GM19372 (cell line): ENCODE measurements around the gene TMEM176A.
"Not testable (repeated sequence)": the region's sequence is repeated elsewhere in the genome, so short reads cannot be mapped to it uniquely, and the experiment has no call there.

ENCODE experiments used
- ATAC-seq: cut with Tn5 transposase; IDR thresholded peaks from one replicate; pipeline ENCODE4 v1.9.1; 2021; ENCODE audit warnings: mild to moderate bottlenecking, low read depth, moderate library complexity; ENCODE audit not compliant: unreplicated experiment

The TMEM176A gene, protein sequence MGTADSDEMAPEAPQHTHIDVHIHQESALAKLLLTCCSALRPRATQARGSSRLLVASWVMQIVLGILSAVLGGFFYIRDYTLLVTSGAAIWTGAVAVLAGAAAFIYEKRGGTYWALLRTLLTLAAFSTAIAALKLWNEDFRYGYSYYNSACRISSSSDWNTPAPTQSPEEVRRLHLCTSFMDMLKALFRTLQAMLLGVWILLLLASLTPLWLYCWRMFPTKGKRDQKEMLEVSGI

DNA sequence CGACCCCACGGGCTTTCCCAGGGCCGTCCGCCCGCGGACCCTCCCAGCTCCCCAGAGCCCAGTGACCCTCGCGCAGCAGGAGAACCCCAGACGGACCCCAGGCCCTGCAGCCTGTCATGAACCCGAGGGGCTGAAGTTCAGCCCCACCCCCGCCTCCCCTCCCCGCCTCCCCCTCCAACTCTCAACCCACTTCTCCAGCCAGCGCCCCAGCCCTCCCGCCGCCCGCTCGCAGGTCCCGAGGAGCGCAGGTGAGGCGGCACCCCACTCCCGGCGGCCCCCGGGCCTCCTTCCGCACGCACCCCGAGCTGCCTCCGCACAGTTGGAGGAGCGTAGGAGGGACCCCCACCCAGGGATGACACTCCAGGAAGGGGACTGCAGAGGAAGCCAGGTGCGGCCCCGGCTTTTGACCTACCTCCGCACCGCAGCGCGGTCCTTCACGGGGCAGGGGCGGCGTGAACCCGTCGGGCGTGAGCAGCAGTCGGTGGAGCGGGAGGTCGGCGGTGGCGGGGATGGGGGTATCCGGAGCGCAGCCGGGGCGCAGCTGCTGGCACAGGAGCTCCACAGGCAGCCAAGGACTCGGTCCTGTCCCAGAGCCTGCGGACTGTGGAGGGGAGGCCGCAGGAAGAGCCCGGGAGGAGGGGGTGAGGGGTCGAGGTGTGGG is at the start of gene TMEM176A:
Gene TMEM176A, plus strand, starts transcription at position 189 of the 661 bp plus-strand sequence. CDS start 782 bp downstream, outside the sequence.
- ATAC-seq, result no peak

DNA sequence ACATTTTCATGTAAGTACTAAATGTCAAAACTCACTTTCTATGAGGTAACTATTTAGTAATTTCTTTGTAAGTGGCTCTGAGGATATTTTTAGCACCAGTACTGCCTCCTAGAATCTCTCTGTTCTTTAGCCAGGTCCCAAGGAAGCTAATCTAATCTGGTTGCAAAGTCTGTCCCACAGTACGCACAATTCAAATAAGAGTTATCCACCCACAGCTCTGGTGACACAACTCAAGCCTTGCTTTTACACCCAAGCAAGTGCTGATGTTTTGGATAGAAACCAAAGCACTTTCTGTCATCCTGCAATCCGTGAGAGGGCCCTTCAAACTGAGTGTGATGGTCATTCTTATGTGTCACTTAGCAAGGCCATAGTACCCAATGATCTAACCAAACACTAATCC is 48.9 kb upstream of the TMEM176A start:
- no peak for ATAC-seq

DNA sequence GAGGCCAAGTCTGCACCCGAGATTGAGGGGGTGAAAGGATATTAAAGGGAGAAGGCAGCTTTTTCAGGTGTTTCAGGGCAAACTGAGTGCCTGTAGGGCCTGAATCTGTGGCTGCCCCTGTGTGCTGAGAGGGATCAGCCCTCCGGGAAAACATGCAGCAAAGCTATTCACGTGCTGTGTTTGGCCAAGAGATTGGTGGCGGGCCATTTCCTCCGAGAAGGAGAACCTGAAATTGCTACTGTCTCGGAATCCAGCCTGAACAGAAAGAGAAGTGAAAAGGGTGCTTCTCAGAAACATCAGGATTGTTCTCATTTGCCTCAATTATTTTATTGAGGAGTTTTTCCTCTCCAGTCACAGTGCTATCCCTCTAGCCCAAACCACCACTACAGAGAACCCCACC is 47.3 kb upstream of the TMEM176A start:
- no peak for ATAC-seq

DNA sequence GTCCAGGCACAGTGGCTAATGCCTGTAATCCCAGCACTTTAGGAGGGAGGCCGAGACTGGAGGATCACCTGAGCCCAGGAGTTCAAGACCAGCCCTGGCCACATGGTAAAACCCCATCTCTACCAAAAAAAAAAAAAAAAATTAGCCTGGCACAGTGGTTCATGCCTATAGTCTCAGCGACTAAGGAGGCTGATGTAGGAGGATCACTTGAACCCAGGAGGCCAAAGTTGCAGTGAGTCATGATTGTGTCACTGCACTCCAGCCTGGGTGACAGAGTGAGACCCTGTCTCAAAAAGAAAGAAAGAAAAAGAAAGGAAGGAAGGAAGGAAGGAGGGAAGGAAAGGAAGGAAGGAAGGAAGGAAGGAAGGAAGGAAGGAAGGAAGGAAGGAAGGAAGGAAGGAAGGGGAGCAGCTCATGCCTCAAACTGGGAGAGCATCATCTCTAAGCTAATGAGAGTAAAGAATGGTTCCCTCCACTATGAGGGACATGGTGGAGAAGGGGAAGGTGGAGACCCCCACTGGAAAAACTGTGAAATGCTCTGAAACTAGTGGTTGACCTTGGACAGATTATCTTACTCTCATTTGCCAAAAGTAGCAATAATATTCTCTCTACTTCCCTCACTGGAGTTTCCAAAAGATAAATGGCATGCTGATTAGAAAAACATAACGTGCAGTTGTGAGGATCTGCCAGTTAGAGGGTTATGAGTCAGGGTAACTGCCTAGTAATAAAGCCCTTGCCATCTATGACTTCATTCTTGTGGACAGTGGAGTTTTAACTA is 46.6 kb upstream of the TMEM176A start:
- no peak for ATAC-seq

DNA sequence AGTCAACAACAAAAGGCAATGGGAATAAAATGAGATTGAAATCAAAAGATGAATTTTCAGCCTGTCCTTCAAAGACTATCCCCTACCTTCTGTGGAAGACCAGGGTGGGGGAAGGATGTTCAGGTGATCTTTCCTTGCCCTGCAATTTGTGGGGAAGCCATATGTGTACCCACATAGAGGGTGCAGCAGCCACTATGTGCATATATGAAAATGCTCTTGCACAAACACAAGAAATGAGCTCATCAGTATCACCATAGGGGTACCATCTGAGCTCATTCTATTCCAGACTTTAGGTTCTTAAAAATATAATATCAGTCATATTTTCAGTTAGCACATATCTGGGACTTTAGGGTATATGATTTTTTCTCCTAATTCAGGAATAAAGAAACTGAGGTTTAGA is 45.6 kb upstream of the TMEM176A start:
- ATAC-seq, result no peak

DNA sequence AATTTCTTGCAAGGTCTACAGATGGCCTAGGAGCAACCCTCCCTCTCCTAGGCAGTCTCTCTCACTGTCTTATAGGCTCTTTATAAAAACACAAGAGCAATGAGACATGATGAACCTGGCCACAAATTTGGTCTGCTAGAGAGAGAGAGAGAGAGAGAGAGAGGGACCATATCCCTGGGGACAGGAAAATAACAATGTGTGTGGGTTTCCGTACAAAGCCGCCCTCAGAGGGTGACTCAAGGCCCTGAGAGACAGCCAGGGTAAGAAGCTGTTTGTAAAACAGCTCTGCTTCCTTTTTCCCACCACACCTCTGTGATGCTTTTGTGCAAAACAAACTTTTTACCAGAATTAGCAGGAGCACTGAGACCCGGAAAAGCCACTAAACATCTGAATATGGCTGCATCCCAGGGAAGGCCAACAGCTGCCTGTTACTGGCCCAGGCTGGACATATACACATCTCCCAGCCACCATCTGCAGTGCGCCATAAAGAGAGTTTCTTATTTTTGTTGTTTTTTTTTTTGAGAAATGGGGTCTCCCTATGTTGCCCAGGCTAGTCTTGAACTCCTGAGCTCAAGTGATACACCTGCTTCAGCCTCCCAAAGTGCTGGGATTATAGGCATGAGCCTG is 45.0 kb upstream of the TMEM176A start:
- peak; percentile 50 for ATAC-seq

DNA sequence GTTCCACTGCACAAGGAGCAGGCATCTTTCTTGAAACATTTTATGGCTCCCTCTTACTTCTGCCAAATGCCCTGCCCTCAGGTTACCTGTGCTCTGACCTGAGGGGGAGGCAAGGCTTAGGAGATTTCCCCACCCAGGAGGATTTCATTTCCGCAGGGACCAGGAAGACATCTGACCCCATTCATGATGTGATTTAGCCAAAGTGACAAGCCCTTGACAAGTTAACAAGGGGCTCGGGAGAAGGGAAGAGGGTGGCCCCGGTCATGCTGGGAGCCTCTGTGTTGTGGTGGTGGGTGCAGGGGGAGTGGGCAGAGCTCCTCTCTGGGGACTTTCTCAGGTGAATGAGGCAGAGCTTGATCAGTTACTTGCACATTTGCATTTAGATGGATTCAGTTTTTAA is 44.4 kb upstream of the TMEM176A start:
- no peak for ATAC-seq

DNA sequence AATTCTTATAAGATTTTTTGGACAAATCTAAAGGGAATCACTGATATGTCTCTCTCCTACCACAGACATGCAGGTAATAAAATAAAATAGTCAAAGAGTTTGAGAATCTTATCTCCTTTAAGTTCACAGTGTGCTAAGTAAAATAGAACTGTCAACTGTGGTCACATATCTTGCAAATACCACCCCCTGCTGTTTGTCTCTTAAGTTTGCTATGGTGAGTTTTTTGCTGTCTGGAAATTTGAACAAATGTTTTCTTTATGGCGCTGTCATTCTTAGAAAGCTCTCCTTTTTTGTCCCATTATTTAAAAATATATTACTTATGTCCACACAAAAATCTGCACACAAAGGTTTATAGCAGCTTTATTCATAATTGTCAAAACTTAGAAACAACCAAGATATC is 43.7 kb upstream of the TMEM176A start:
- no peak for ATAC-seq

DNA sequence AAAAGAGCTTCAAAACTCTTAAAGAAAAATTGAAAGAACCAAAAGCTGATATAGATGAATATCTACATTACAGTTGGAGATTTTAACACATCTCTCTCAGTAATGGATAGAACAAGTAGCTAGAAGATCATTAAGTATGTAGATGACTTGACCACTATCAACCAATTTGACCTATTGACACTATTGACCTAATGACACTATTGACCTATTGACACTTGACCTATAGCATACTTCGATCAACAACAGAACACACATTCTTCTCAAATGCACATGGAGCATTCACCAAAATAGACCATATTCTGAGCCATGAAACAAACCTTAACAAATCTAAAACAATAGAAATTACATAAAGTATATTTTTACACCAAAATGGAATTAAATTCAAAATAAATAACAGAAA is 41.1 kb upstream of the TMEM176A start:
- no peak for ATAC-seq

DNA sequence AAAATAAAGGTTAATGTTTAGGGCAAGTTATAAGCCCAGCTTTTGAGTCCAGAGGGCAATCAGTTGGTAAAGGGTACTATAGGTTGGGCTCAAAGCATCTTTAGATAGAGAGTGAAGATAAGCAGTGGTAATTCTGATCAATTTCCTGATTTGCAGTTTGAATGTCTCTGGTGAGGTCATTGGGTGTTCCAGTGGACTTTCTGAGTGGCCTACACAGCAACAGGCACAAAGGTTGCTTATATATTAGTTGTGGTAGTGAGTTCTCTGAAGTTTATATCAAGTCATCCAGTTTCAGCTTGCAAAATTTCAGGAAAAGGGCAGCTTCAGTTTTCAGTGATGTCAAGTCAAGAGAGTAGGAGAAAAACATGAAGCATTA is 34.2 kb upstream of the TMEM176A start:
- ATAC-seq, result no peak

DNA sequence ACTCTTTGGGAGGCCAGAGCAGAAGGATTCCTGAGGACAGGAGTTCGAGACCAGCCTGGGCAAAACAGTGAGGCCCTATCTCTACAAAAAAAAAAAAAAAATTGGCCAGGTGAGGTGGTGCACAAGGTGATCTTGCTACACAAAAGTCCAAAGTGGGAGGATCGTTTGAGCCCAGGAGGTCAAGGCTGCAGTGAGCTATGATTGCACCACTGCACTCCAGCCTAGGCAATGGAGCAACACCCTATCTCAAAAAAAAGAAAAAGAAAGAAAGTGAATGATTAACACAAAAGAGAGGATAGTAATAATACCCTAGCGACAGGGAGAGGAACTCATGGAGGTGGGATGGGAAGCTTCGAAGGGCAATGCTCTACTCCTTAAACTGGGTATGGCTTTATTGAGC is 30.8 kb upstream of the TMEM176A start:
- no peak for ATAC-seq

DNA sequence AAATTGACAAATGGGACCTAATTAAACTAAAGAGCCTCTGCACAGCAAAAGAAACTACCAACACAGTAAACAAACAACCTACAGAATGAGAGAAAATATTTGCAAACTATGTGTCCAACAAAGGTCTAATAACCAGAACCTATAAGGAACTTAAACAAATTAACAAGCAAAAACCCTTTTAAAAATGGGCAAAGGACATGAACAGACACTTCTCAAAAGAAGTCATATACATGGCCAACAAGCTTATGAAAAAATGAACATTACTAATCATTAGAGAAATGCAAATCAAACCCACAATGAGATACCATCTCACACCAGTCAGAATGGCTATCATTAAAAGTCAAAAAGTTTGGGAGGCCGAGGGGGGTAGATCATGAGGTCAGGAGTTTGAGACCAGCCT is 26.4 kb upstream of the TMEM176A start:
- not testable (repeated sequence) for ATAC-seq

DNA sequence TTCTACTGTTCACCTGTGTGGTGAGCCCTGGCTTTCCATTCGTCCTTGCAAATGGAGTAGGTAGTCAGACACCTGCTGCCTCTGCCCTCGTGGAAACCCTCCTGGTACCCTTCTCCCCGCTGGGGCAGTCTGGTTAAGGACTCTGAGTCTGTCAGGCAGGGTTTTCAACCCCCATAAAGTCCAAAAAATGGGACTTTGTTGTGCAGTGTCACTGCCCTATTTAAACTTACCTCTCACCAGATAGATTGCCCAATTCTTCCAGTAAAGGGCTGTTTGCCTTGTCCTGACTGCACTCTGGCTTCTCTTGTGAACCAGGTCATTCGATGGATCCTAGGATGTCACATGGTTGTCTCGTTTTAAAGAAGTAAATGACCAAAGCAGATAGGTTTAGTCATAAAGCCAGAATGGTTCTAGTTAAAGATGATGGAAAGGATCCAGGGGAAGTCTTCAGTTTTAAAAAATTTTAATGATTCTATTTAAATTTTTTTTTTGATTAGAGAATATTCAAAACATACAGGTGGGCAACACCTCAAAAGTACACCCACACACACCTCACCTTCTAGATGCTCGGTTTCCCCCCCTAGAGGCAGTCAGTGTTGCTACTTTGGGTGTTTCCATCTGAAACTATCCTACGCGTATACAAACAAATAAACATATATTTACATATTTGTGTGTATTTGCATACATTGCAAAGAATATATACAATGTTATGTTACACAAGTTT is 22.4 kb upstream of the TMEM176A start:
- ATAC-seq, result no peak

DNA sequence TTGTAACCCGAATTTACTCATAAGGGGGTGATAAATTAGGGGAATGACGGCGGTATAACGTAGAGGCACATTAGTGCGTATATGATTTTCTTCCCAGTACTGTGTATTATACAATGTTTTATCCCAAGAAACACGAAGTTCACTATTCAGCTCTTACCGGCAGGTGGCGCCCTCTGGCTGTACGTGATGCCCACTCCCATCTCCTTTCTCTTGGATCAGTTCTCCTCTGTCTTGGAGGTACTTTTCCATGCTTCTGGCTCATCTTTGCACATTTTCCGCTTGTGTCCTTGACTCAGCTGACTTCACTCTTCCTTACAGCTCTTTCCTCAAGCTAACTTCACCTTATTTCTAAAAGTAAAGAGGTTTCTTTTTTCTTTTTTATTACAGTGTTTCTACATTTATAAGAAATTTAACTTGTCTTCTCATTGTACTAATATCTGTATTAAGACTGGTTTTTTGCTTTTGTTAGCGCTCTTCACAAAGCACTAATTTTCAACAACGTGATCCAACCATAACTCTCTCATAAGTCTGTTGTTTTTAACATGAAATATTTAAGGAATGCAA is 21.7 kb upstream of the TMEM176A start:
- no peak for ATAC-seq

DNA sequence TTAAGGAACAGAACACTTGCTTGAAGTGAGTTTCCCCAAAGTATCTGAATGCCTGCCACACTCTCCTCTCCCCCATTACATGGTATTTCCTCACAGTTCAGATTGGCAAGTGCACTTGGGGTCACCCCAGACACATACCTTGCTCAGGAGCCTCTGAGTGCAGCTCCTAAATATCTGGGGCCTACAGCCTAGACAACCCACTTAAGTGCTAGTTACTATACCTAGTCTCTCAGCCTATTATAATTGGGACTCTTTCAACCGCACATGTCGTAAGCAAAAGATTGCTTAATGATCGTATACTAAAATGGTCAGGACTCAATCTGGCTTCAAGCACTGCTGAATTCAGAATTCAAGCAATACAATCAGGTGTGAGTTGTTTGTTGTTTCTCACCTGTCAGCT is 20.3 kb upstream of the TMEM176A start:
- ATAC-seq, result no peak

DNA sequence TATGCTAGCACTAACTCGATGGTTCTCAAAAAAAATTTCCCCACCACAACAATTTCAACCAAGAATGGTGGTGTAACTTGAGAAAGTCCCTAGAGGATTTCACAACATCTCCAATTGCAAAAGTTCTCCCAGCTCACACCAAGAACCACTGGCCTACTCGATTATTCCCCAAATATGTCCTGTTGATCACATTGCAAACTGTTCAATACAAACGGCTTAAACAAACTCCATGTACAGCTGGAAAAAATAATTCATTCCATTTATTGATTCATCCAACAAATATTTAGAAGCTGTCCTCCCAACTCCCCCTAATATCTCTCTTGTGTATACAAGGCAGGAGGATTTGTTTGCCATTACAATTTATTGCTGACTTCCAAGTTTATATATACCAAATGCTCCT is 19.5 kb upstream of the TMEM176A start:
- ATAC-seq, result no peak

DNA sequence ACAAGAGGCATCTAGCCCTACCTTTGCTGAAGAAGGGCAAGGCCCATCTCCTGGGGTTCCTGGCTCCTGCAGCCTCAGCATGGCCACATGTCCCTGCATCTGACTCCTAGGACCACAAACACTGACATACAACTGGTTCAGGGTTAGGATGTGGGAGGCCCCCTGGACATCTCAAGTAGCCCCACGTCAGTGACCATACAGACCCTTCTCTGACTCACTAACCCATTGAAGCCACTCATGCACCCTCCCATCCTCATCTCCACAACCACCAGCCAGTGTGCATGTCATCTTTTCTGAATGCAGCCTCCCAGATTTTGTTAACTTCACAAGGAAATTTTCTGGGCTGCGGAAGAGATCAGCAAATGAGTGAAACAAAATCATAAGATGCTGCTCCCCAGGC is 18.6 kb upstream of the TMEM176A start:
- ATAC-seq, result no peak

DNA sequence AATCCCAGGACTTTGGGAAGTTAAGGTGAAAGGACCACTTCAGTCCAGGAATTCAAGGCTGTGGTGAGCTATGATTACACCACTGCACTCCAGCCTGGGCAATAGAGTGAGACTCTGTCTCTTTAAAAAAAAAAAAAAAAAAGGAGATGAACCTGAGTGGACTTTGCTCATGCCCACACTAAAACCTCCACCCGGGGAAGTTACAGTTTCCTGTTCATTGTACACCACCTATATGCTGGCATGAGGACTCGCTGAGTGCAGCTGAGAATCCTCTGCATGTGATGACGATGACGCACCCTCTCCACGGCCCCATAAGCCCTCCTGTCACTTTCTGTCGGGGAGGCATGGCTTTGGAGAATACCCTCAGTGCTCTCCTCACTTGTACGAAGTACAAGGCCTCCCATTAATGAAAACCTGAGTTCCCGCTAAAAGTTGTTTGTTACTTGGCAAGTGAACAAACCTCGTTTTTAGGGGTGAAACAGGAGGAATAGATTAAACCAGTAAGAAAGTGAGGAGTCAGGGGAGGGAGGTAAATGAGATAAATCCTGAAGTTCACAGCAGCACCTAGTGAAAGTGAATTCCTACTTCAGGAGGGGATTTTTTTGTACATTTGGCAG is 16.3 kb upstream of the TMEM176A start:
- no peak for ATAC-seq

DNA sequence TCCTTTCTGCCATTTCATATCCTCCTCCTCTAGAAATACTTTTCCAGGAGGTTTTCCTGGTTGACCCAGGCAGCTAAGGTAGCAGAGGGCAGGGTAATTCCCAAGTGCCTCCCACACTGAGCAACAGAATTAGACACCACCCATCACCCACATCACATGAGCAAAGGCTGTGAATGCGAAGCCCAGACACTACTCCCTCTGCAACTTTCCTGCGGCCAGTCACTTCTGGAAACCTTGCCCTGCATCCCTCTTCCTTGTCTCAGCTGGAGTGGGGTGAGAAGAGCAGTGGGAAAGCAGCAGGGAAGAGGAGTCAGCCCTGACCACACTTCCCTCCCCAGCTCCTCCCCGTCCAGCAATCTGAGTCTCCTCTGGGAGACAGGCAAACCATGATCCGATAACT is 15.6 kb upstream of the TMEM176A start:
- no peak for ATAC-seq
